ENCODE results near the gene IVD. TPM values are rescaled to one million over a fixed set of nuclear protein-coding genes. Genes with fewer than 3 reads are reported as not detected.

The IVD gene
- total and polyA plus RNA-seq, 10 donors, result 25.1 to 93.9 (median 59.6) TPM

- H3K4me1 ChIP-seq, result peaks cover 0 to 4% (median 0%) of the 10 kb centered on the region in 6 donors
- intact Hi-C loops (cut with DNase I; ENCODE audit: low total_unique reads), result no loop called here
- WGBS, 5 donors, result 83 to 92% (median 87%) methylated on average over 9 to 10 of the region's 10 CpGs
- TF ChIP-seq POLR2AphosphoS5 (IDR thresholded peaks at IDR 0.05), result no peak
- no peak for TF ChIP-seq CTCF (IDR thresholded peaks at IDR 0.05 in 8 of 11, conservative IDR thresholded peaks at IDR 0.05 in 3 of 11)
- no peak for TF ChIP-seq POLR2A (IDR thresholded peaks at IDR 0.05)
- no peaks in the 10 kb centered on the region for H3K9me3 ChIP-seq
- H3K27ac ChIP-seq, result no peak overlapping the region
- no peak overlapping the region for H3K4me3 ChIP-seq
- peaks cover 0 to 13% (median 0%) of the 10 kb centered on the region in 6 donors for H3K36me3 ChIP-seq
- no peaks in the 10 kb centered on the region for H3K27me3 ChIP-seq (replicated peaks in 1 of 7)
- DNase-seq, result no peak
These were observed 23.6 kb downstream of the IVD start for GRCh38 chr15:40429068-40429710.

- Histone ChIP-seq H3K36me3 (peaks cover 0 to 10% (median 0%) of the 10 kb centered on the region in 6 donors), H3K9me3 (no peaks in the 10 kb centered on the region), H3K27me3 (replicated peaks in 1 of 7) (peaks cover 0 to 8% (median 0%) of the 10 kb centered on the region in 7 donors), H3K4me1 (peaks cover 0 to 4% (median 0%) of the 10 kb centered on the region in 6 donors), H3K4me3 (no peak overlapping the region), H3K27ac (no peak overlapping the region)
- 65 to 86% (median 79%) methylated on average over 10 of the region's 10 CpGs for WGBS, 5 donors
- intact Hi-C loops (cut with DNase I; ENCODE audit: low total_unique reads), result no loop called here
- no peak for TF ChIP-seq CTCF (IDR thresholded peaks at IDR 0.05 in 8 of 11, conservative IDR thresholded peaks at IDR 0.05 in 3 of 11)
- TF ChIP-seq POLR2AphosphoS5 (IDR thresholded peaks at IDR 0.05), result no peak
- no peak for TF ChIP-seq POLR2A (IDR thresholded peaks at IDR 0.05)
- no peak for DNase-seq
These were observed 24.7 kb downstream of the IVD start for GRCh38 chr15:40430271-40430805.

GRCh38 chr15:40435023-40435709 lies 29.6 kb downstream of the IVD start:
- Histone ChIP-seq H3K36me3 (no peaks in the 10 kb centered on the region), H3K9me3 (no peaks in the 10 kb centered on the region), H3K4me1 (peaks cover 11 to 51% (median 37%) of the 10 kb centered on the region in 6 donors), H3K4me3 (peak overlapping the region in 1 of 8 donors; percentile 19), H3K27ac (no peak overlapping the region), H3K27me3 (replicated peaks in 1 of 7) (peaks cover 0 to 56% (median 28%) of the 10 kb centered on the region in 7 donors)
- 46 to 58% (median 47%) methylated on average over 20 of the region's 20 CpGs for WGBS, 5 donors
- intact Hi-C loops (cut with DNase I; ENCODE audit: low total_unique reads), result no loop called here
- no peak for TF ChIP-seq POLR2A (IDR thresholded peaks at IDR 0.05)
- no peak for TF ChIP-seq POLR2AphosphoS5 (IDR thresholded peaks at IDR 0.05)
- no peak for TF ChIP-seq CTCF (IDR thresholded peaks at IDR 0.05 in 8 of 11, conservative IDR thresholded peaks at IDR 0.05 in 3 of 11)
- DNase-seq, result no peak

GRCh38 chr15:40435710-40436089 lies 30.1 kb downstream of the IVD start:
- Histone ChIP-seq H3K27ac (no peak overlapping the region), H3K9me3 (no peaks in the 10 kb centered on the region), H3K4me1 (peaks cover 11 to 56% (median 39%) of the 10 kb centered on the region in 6 donors), H3K4me3 (peak overlapping the region; percentile 9 to 65 (median 19)), H3K36me3 (no peaks in the 10 kb centered on the region), H3K27me3 (replicated peaks in 1 of 7) (peaks cover 0 to 61% (median 28%) of the 10 kb centered on the region in 7 donors)
- WGBS, 5 donors, result 9 to 16% (median 11%) methylated on average over 15 of the region's 15 CpGs
- TF ChIP-seq CTCF (IDR thresholded peaks at IDR 0.05 in 8 of 11, conservative IDR thresholded peaks at IDR 0.05 in 3 of 11), result no peak
- TF ChIP-seq POLR2A (IDR thresholded peaks at IDR 0.05), result no peak
- TF ChIP-seq POLR2AphosphoS5 (IDR thresholded peaks at IDR 0.05), result no peak
- intact Hi-C loops (cut with DNase I; ENCODE audit: low total_unique reads), result no loop called here
- DNase-seq, result no peak

Measured in spleen (tissue), 11 donors.